Stomach (tissue), 9 donors: ENCODE results near the gene LRRC46. TPM values are rescaled to one million over a fixed set of nuclear protein-coding genes. Genes with fewer than 3 reads are reported as not detected.

Source experiments
- DNase-seq, 2 donors: peaks; one replicate each; pipeline versions ENCODE4 v3.0.0 to v3.0.0-alpha.2; 2013 to 2019
- H3K27ac ChIP-seq, 5 donors: fragments of 200-600 bp in 4 of 5; sonication (generic) in 4 of 5; one replicate each; pipeline ENCODE4 v1.5.1; 2013 to 2019; ENCODE audit warnings: mild to moderate bottlenecking in 1 of 5, moderate library complexity in 1 of 5
- H3K27me3 ChIP-seq, 3 donors: fragments of 200-600 bp; sonication (generic); one replicate each; pipeline ENCODE4 v1.5.1; 2017 to 2019; ENCODE audit warnings: mixed run types in 1 of 3
- H3K36me3 ChIP-seq, 4 donors: fragments of 200-600 bp; sonication (generic); 1 replicate in 3 of 4; 2 replicates in 1 of 4; pipeline ENCODE4 v1.5.1; 2016 to 2019
- H3K4me1 ChIP-seq, 4 donors: fragments of 200-600 bp; sonication (generic); one replicate each; pipeline ENCODE4 v1.5.1; 2016 to 2019
- H3K4me3 ChIP-seq, 4 donors: fragments of 200-600 bp; sonication (generic) in 3 of 4; one replicate each; pipeline ENCODE4 v1.5.1; 2016 to 2019; ENCODE audit warnings: mild to moderate bottlenecking in 1 of 4
- H3K9me3 ChIP-seq, 4 donors: fragments of 200-600 bp; sonication (generic); one replicate each; pipeline ENCODE4 v1.5.1; 2016 to 2019
- EP300 ChIP-seq: sonication (generic); formaldehyde crosslinking; IDR thresholded peaks from one replicate; pipeline ENCODE4 v1.6.1; 2017; ENCODE audit warnings: antibody characterized with exemption
- POLR2A ChIP-seq, 4 donors: fragments of 450-650 bp; IDR thresholded peaks; one replicate each; pipeline ENCODE4 v1.6.1; 2016; ENCODE audit warnings: antibody characterized with exemption in 4 of 4, control low read depth in 2 of 4, mild to moderate bottlenecking in 1 of 4, moderate library complexity in 1 of 4
- POLR2AphosphoS5 ChIP-seq, 3 donors: sonication (generic); formaldehyde crosslinking; IDR thresholded peaks; one replicate each; pipeline ENCODE4 v1.6.1; 2016; ENCODE audit warnings: antibody characterized with exemption in 3 of 3
- WGBS, 5 donors: extraction: QIAGEN DNeasy Blood & Tissue Kit in 3 of 5; methylation state at CpG; one replicate each; pipeline versions ENCODE4 v1.1.5 to v1.1.7; 2013 to 2018; 5-methylcytosine and 5-hydroxymethylcytosine counted together
- intact Hi-C: fragments of 100-400 bp; cut with DNase I; formaldehyde crosslinking; loops from one replicate; pipeline ENCODE4 v1.15.1; 2023; ENCODE audit warnings: low total_unique reads
- polyA plus RNA-seq, 3 donors: library from polyadenylated mRNA; stranded (reverse); fragments of 200-250 nt; gene quantifications; one replicate each; pipeline ENCODE4 v1.2.3, GENCODE V29; 2013
- total RNA-seq, 5 donors: library from RNA; depleted of rRNA; stranded (reverse); fragments of >200 nt; gene quantifications; one replicate each; pipeline versions ENCODE4 v1.1.0 to v1.2.3, GENCODE V29; 2014 to 2016
- TF ChIP-seq, protein P1 (sequence below), 7 experiments: fragments of 450-650 bp in 4 of 7; fragments of 200-600 bp in 3 of 7; sonication (generic) in 3 of 7; IDR thresholded peaks; one replicate each; pipeline ENCODE4 v1.5.1; 2016 to 2019; ENCODE audit warnings: antibody characterized with exemption in 7 of 7, control low read depth in 2 of 7, mild to moderate bottlenecking in 1 of 7
- donor health status: healthy with polysubstance abuse.
- donor health status: Bipolar disorder and iron deficiency.
- donor health status: healthy.

Gene LRRC46
- total and polyA plus RNA-seq, 8 donors, result 0.31 to 0.75 (median 0.48) TPM; not detected in 5

- peaks cover under 1 to 76% (median 21%) of the 10 kb centered on the region in 3 donors for H3K27me3 ChIP-seq
- no peak overlapping the region for H3K4me3 ChIP-seq
- H3K36me3 ChIP-seq, result no peaks in the 10 kb centered on the region
- peak in 1 of 2 donors; percentile 35 for DNase-seq
- peaks cover 0 to under 1% (median 0%) of the 10 kb centered on the region in 4 donors for H3K4me1 ChIP-seq
- intact Hi-C loops, result no loop called here
- H3K9me3 ChIP-seq, result no peaks in the 10 kb centered on the region
- TF ChIP-seq EP300 (no peak), POLR2AphosphoS5 (IDR thresholded peaks at IDR 0.05) (no peak), POLR2A (IDR thresholded peaks at IDR 0.05) (no peak)
- TF ChIP-seq, protein P1, sequence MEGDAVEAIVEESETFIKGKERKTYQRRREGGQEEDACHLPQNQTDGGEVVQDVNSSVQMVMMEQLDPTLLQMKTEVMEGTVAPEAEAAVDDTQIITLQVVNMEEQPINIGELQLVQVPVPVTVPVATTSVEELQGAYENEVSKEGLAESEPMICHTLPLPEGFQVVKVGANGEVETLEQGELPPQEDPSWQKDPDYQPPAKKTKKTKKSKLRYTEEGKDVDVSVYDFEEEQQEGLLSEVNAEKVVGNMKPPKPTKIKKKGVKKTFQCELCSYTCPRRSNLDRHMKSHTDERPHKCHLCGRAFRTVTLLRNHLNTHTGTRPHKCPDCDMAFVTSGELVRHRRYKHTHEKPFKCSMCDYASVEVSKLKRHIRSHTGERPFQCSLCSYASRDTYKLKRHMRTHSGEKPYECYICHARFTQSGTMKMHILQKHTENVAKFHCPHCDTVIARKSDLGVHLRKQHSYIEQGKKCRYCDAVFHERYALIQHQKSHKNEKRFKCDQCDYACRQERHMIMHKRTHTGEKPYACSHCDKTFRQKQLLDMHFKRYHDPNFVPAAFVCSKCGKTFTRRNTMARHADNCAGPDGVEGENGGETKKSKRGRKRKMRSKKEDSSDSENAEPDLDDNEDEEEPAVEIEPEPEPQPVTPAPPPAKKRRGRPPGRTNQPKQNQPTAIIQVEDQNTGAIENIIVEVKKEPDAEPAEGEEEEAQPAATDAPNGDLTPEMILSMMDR (IDR thresholded peaks at IDR 0.05), result no peak
- no peak overlapping the region for H3K27ac ChIP-seq
- 42 to 68% (median 56%) methylated on average over 19 to 20 of the region's 20 CpGs for WGBS, 5 donors
Measured at GRCh38 chr17:47866941-47867340, 35.5 kb downstream of the LRRC46 start.

- no peak overlapping the region for H3K27ac ChIP-seq
- WGBS, 5 donors, result 82 to 87% (median 85%) methylated on average over 11 of the region's 11 CpGs
- TF ChIP-seq, protein P1 (IDR thresholded peaks at IDR 0.05), result no peak
- TF ChIP-seq EP300 (no peak), POLR2AphosphoS5 (IDR thresholded peaks at IDR 0.05) (no peak), POLR2A (IDR thresholded peaks at IDR 0.05) (no peak)
- no peak overlapping the region for H3K4me3 ChIP-seq
- H3K27me3 ChIP-seq, result peaks cover 7 to 86% (median 32%) of the 10 kb centered on the region in 3 donors
- no peak for DNase-seq
- intact Hi-C loops, result no loop called here
- no peaks in the 10 kb centered on the region for H3K9me3 ChIP-seq
- peaks cover 0 to 9% (median 4%) of the 10 kb centered on the region in 4 donors for H3K4me1 ChIP-seq
- no peaks in the 10 kb centered on the region for H3K36me3 ChIP-seq
Measured at GRCh38 chr17:47867813-47868533, 36.5 kb downstream of the LRRC46 start.

- peaks cover 0 to 9% (median 4%) of the 10 kb centered on the region in 4 donors for H3K4me1 ChIP-seq
- WGBS, 5 donors, result 21 to 43% (median 31%) methylated on average over 2 of the region's 2 CpGs
- H3K9me3 ChIP-seq, result no peaks in the 10 kb centered on the region
- H3K27me3 ChIP-seq, result peaks cover 9 to 98% (median 39%) of the 10 kb centered on the region in 3 donors
- DNase-seq, result no peak
- TF ChIP-seq POLR2AphosphoS5 (IDR thresholded peaks at IDR 0.05), result no peak
- TF ChIP-seq EP300, result no peak
- TF ChIP-seq POLR2A (IDR thresholded peaks at IDR 0.05), result no peak
- TF ChIP-seq, protein P1 (IDR thresholded peaks at IDR 0.05), result no peak
- H3K36me3 ChIP-seq, result no peaks in the 10 kb centered on the region
- no peak overlapping the region for H3K4me3 ChIP-seq
- no peak overlapping the region for H3K27ac ChIP-seq
- intact Hi-C loops, result no loop called here
Measured at GRCh38 chr17:47869114-47869513, 37.6 kb downstream of the LRRC46 start.

DNA sequence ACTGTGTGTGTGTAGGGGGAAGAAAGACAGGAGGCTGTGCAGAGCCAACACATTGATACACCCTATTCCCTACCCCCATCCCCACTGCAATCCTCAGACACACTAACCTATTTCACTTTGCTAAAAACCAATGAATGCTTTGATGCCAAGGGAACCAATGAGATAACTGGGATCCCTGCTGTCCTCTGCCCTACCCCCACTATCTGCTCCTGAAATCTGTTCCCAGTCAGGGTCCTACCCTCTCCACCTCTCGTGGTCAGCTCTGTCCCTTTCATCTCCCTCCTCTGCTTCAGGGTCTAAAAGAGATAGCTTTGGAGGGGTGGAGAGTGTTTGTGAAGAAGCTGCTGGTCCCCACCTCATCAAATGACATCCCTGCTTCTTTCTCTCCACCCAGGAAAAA is 38.6 kb downstream of the LRRC46 start:
- Histone ChIP-seq H3K9me3 (no peaks in the 10 kb centered on the region), H3K27me3 (peaks cover 13 to 100% (median 42%) of the 10 kb centered on the region in 3 donors), H3K27ac (no peak overlapping the region), H3K36me3 (no peaks in the 10 kb centered on the region), H3K4me3 (no peak overlapping the region), H3K4me1 (peaks cover 0 to 9% (median 4%) of the 10 kb centered on the region in 4 donors)
- intact Hi-C loops, result no loop called here
- DNase-seq, result no peak
- 11 to 22% (median 19%) methylated on average over 1 of the region's 1 CpG for WGBS, 5 donors
- TF ChIP-seq POLR2AphosphoS5 (IDR thresholded peaks at IDR 0.05) (no peak), POLR2A (IDR thresholded peaks at IDR 0.05) (no peak), EP300 (no peak)
- TF ChIP-seq, protein P1 (IDR thresholded peaks at IDR 0.05), result no peak
